ENCODE results near the gene EAF1.

The EAF1 gene

DNA sequence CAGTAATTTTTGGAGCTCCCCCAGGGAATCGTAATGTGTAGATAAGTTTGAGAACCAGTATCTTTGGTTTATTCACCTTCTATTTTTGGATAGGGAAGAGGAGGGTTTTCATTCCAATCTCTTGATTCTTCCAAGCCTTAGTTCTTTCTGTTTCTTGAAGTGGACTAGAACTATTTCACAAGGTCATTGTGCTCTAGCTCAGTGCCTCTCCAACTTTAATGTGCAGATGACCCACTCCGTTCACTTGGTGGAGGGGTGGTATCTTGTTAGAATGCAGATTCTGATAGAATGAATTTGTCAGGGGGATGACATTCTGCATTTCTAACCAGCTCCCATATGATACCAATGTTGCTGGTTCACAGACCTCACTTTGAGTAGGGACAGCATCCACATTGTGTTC is 58.6 kb downstream of the EAF1 start:
- Histone ChIP-seq H3K9ac (ENCODE audit: low read length) (no peak overlapping the region), H3K36me3 (ENCODE audit: low read length) (no peaks in the 10 kb centered on the region), H3K79me2 (ENCODE audit: insufficient read depth, low read length) (no peaks in the 10 kb centered on the region), H3K4me3 (ENCODE audit: insufficient read depth, low read length, poor library complexity, severe bottlenecking) (no peak overlapping the region), H3K27ac (ENCODE audit: low read depth, low read length) (no peak overlapping the region), H3K9me2 (replicated peaks; ENCODE audit: insufficient read depth, low read length) (no peaks in the 10 kb centered on the region), H3K27me3 (ENCODE audit: low read length) (no peaks in the 10 kb centered on the region), H3F3A (ENCODE audit: insufficient read depth) (no peaks in the 10 kb centered on the region), H3K9me3 (ENCODE audit: insufficient read depth, low read length) (no peaks in the 10 kb centered on the region), H2AFZ (ENCODE audit: low read depth, low read length, severe bottlenecking) (no peak overlapping the region), H3K4me2 (ENCODE audit: low read depth, low read length, poor library complexity, severe bottlenecking) (no peak overlapping the region), H4K20me1 (ENCODE audit: low read depth, low read length) (no peaks in the 10 kb centered on the region)
- TF ChIP-seq CTCF (IDR thresholded peaks at IDR 0.05; ENCODE audit: insufficient read depth, low read length, poor library complexity, severe bottlenecking) (no peak), EZH2phosphoT487 (conservative IDR thresholded peaks at IDR 0.05; ENCODE audit: low read length) (no peak)

GRCh38 chr3:15486979-15487378 is 59.6 kb downstream of the EAF1 start:
- no peaks in the 10 kb centered on the region for H3K36me3 ChIP-seq (ENCODE audit: low read length)
- H3K4me2 ChIP-seq (ENCODE audit: low read depth, low read length, poor library complexity, severe bottlenecking) = no peak overlapping the region
- H3K9me3 ChIP-seq (ENCODE audit: insufficient read depth, low read length) = no peaks in the 10 kb centered on the region
- H3K79me2 ChIP-seq (ENCODE audit: insufficient read depth, low read length) = no peaks in the 10 kb centered on the region
- no peak overlapping the region for H2AFZ ChIP-seq (ENCODE audit: low read depth, low read length, severe bottlenecking)
- H3K4me3 ChIP-seq (ENCODE audit: insufficient read depth, low read length, poor library complexity, severe bottlenecking) = no peak overlapping the region
- H3K27me3 ChIP-seq (ENCODE audit: low read length) = no peaks in the 10 kb centered on the region
- no peaks in the 10 kb centered on the region for H4K20me1 ChIP-seq (ENCODE audit: low read depth, low read length)
- no peak overlapping the region for H3K9ac ChIP-seq (ENCODE audit: low read length)
- no peak overlapping the region for H3K27ac ChIP-seq (ENCODE audit: low read depth, low read length)
- TF ChIP-seq EZH2phosphoT487 (conservative IDR thresholded peaks at IDR 0.05; ENCODE audit: low read length) (no peak), CTCF (IDR thresholded peaks at IDR 0.05; ENCODE audit: insufficient read depth, low read length, poor library complexity, severe bottlenecking) (no peak)
- no peaks in the 10 kb centered on the region for H3K9me2 ChIP-seq (replicated peaks; ENCODE audit: insufficient read depth, low read length)
- H3F3A ChIP-seq (ENCODE audit: insufficient read depth) = no peaks in the 10 kb centered on the region

GRCh38 chr3:15488002-15488401 is 60.6 kb downstream of the EAF1 start:
- no peak overlapping the region for H3K9ac ChIP-seq (ENCODE audit: low read length)
- H2AFZ ChIP-seq (ENCODE audit: low read depth, low read length, severe bottlenecking) = no peak overlapping the region
- H3K27ac ChIP-seq (ENCODE audit: low read depth, low read length) = no peak overlapping the region
- TF ChIP-seq EZH2phosphoT487 (conservative IDR thresholded peaks at IDR 0.05; ENCODE audit: low read length) (no peak), CTCF (IDR thresholded peaks at IDR 0.05; ENCODE audit: insufficient read depth, low read length, poor library complexity, severe bottlenecking) (no peak)
- H3K9me3 ChIP-seq (ENCODE audit: insufficient read depth, low read length) = no peaks in the 10 kb centered on the region
- H3K27me3 ChIP-seq (ENCODE audit: low read length) = no peaks in the 10 kb centered on the region
- H3K36me3 ChIP-seq (ENCODE audit: low read length) = no peaks in the 10 kb centered on the region
- H3K9me2 ChIP-seq (replicated peaks; ENCODE audit: insufficient read depth, low read length) = no peaks in the 10 kb centered on the region
- H3K4me2 ChIP-seq (ENCODE audit: low read depth, low read length, poor library complexity, severe bottlenecking) = no peak overlapping the region
- no peaks in the 10 kb centered on the region for H4K20me1 ChIP-seq (ENCODE audit: low read depth, low read length)
- H3K4me3 ChIP-seq (ENCODE audit: insufficient read depth, low read length, poor library complexity, severe bottlenecking) = no peak overlapping the region
- no peaks in the 10 kb centered on the region for H3K79me2 ChIP-seq (ENCODE audit: insufficient read depth, low read length)
- H3F3A ChIP-seq (ENCODE audit: insufficient read depth) = no peaks in the 10 kb centered on the region

DNA sequence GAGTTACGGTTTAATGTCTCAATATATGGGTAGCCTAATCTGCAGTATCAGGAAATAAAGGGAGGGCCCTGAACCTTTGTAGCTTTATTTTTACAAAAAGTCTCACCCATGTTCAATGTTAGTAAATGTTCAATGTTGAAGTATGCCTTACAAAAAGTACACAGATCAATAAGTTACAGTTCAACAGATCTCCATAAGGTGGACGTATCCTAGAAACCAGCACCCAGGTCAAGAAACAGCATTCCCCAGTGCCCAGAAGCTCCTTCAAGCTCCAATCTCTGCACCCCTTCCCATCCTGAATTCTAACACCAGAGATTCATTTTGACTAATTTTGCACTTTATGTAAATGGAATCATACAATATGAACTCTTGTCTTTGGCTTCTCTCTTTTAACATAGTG is 62.8 kb downstream of the EAF1 start:
- Histone ChIP-seq H3K4me2 (ENCODE audit: low read depth, low read length, poor library complexity, severe bottlenecking) (no peak overlapping the region), H4K20me1 (ENCODE audit: low read depth, low read length) (no peaks in the 10 kb centered on the region), H3K27me3 (ENCODE audit: low read length) (no peaks in the 10 kb centered on the region), H3K9me3 (ENCODE audit: insufficient read depth, low read length) (no peaks in the 10 kb centered on the region), H3K36me3 (ENCODE audit: low read length) (no peaks in the 10 kb centered on the region), H2AFZ (ENCODE audit: low read depth, low read length, severe bottlenecking) (no peak overlapping the region), H3K9me2 (replicated peaks; ENCODE audit: insufficient read depth, low read length) (no peaks in the 10 kb centered on the region), H3K27ac (ENCODE audit: low read depth, low read length) (no peak overlapping the region), H3F3A (ENCODE audit: insufficient read depth) (no peaks in the 10 kb centered on the region), H3K4me3 (ENCODE audit: insufficient read depth, low read length, poor library complexity, severe bottlenecking) (no peak overlapping the region), H3K79me2 (ENCODE audit: insufficient read depth, low read length) (no peaks in the 10 kb centered on the region), H3K9ac (ENCODE audit: low read length) (no peak overlapping the region)
- TF ChIP-seq CTCF (IDR thresholded peaks at IDR 0.05; ENCODE audit: insufficient read depth, low read length, poor library complexity, severe bottlenecking) = no peak
- TF ChIP-seq EZH2phosphoT487 (conservative IDR thresholded peaks at IDR 0.05; ENCODE audit: low read length) = no peak

Data from SU-DHL-6 (cell line).